Endothelial cell of umbilical vein (primary cell): Measurements from ENCODE around the gene HRH3.

Experiments
- EZH2 ChIP-seq: IDR thresholded peaks from 2 replicates; pipeline ENCODE4 v1.6.1; 2012; ENCODE audit warnings: borderline replicate concordance, low read depth, mild to moderate bottlenecking, moderate library complexity, low read length, inconsistent platforms; ENCODE audit not compliant: severe bottlenecking
- POLR2A ChIP-seq: IDR thresholded peaks from 2 replicates; pipeline ENCODE4 v1.6.1; 2012; ENCODE audit warnings: low read depth, mild to moderate bottlenecking, control low read depth, low read length
- TF ChIP-seq, protein P1 (sequence below), 2 donors: IDR thresholded peaks; 1 replicate in 1 of 2; 2 replicates in 1 of 2; pipeline ENCODE4 v1.5.1; 2011; ENCODE audit warnings: low read length in 2 of 2, mild to moderate bottlenecking in 2 of 2, moderate library complexity in 2 of 2, control low read depth in 1 of 2, inconsistent platforms in 1 of 2, low read depth in 1 of 2; ENCODE audit not compliant: insufficient read depth in 1 of 2; ENCODE audit errors: extremely low read depth in 1 of 2

DNA sequence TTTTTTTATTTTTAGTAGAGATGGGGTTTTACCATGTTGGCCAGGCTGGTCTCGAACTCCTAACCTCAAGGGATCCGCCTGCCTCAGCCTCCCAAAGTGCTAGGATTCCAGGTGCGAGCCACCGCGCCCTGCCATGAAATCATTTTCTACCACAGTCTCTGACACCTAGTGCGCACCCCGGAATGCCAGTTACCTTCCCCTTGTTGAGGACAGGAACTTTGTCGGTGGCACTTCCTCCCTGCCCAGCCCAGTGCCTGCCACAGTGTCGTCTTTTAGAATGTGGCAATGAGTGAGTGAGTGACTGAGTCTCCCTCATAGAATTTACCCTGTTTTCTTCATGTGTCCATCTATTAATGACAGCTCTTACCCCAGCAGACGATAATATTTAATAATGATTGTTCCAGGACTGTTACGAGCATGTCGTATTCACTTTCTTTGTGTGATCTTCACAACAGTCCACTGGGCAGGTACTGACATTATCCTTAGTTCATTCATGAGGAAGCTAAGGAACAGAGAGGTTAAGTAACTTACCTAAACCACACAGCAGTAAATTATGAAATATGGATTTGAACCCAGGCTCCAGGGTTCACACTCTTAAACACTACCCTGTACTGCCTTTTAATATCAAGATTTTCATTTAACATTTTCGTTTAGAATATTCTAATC is 20.1 kb upstream of the HRH3 start:
- TF ChIP-seq POLR2A: no peak
- TF ChIP-seq EZH2: no peak
- TF ChIP-seq, protein P1, sequence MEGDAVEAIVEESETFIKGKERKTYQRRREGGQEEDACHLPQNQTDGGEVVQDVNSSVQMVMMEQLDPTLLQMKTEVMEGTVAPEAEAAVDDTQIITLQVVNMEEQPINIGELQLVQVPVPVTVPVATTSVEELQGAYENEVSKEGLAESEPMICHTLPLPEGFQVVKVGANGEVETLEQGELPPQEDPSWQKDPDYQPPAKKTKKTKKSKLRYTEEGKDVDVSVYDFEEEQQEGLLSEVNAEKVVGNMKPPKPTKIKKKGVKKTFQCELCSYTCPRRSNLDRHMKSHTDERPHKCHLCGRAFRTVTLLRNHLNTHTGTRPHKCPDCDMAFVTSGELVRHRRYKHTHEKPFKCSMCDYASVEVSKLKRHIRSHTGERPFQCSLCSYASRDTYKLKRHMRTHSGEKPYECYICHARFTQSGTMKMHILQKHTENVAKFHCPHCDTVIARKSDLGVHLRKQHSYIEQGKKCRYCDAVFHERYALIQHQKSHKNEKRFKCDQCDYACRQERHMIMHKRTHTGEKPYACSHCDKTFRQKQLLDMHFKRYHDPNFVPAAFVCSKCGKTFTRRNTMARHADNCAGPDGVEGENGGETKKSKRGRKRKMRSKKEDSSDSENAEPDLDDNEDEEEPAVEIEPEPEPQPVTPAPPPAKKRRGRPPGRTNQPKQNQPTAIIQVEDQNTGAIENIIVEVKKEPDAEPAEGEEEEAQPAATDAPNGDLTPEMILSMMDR (IDR thresholded peaks at IDR 0.05; ENCODE audit: extremely low read depth in 1 of 2, insufficient read depth in 1 of 2, low read depth in 1 of 2, low read length in 2 of 2): no peak
